HG03571 (cell line): ENCODE data around the gene CENPT.
"Not testable (repeated sequence)": the region's sequence is repeated elsewhere in the genome, so short reads cannot be mapped to it uniquely, and the experiment has no call there.

ENCODE experiments used
- ATAC-seq: cut with Tn5 transposase; IDR thresholded peaks from one replicate; pipeline ENCODE4 v1.9.1; 2021; ENCODE audit not compliant: unreplicated experiment

CENPT gene

DNA sequence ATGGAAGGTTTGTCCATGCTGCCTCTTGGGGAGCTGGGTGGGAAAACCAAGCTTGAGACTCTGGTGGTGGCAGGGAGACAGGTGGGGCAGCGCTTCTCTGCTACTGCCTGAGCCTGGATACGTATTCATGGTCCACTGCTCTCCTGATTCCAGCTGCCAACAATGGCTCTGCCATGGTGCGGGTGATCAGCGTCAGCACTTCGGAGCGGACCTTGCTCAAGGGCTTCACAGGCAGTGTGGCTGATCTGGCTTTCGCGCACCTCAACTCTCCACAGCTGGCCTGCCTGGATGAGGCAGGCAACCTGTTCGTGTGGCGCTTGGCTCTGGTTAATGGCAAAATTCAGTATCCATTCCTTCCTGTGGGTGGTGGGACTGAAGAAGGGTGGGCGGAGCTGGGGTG lies 29.6 kb upstream of the CENPT start:
- ATAC-seq: no peak

DNA sequence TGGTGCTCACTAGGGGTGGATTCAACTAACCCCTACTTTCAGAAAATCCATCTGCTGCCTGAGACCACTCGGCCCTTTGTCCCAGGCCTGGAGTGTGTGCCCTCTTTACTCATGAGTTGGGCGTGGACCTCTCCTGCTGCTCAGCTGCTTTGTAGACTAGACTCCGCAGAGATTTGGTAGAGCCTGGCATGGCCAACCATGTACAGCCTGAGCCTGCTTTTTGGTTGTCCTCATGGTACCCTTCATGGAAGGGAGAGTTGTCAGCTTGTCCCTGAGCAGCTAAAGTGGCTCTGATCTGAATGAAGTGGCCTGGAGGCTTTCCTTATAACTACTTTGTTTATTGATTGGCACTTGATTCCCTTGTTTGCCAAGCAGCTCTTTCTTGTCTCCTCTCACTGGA lies 26.9 kb upstream of the CENPT start:
- ATAC-seq: no peak

DNA sequence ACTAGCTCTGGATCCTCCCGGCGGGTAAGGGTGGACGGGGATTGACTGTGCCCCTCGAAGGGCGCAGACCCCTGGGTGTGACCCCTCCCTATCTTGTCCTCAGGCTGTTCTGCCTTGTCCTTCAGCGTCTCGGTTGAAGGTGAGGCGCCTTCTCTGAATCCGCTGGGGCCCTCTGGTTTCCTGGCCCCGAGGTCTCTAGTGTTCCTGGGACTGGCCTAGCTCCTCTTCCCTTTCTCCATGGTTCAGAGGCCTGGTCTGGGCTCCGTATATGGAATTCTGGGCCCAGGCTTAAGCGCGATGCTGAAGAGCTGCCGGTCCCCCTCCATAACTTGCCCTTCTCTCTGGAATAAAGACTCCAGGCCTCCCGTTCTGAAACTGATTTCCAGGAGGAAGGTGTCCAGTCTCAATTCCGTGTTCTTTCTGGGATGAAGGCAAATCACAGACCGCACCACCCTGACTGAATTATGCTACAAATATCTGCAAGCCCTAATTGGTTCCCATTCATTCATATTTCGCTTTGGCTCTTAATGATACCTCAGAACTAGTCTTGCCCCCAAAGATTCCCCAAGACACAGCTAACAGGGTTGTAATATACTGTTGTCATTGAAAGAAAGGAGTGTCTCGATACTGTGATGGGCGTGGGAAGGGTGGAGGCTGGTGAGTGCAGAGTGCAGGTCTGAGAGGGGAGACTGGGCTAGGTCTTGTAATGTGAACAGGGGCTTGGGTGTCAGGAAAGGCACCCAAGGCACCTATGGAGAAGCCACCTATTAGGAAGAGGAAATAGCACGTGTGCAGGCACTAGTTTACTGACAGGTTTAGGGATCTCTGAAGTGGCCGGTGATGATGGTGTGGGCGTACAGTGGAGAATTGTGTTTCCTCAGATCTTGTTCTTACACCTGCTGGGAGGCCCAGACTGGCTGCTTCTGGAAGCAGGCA lies 26.2 kb upstream of the CENPT start:
- ATAC-seq: no peak

DNA sequence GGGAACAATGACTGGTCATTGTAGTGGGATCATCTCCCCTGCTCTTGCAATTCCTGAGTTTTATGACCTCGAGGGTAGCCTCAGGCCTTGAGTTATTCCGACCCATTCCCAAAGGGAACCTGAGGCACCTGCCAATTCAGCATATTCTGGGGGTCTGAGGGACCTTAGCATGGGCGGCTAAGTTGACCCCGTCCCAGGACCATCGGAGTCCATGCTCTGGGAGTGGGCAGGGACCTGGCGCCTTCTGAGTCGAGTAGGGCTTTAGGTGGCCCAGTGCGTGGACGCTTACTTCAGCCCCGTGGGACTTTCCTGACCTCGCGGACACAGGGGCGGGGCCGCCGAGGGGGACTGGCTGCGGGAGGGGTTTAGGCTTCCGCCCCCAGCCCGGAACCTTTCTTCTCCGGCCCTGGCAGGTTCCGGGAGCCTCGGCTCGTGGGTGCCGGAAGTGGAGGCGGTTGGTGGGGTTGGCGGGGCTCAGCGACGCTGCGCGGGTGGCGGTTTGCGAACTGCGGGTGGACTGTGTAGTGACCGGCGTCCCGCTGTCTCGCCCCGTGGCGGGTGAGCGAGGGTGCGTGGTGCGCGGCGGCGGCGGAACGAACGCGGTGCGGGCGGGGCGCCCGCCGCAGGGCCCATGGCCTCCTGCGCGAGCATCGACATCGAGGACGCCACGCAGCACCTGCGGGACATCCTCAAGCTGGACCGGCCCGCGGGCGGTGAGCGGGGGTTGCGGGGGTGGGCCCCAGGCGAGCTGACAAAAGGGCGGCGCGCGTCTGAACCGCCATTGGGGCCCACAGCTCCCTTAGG lies 25.3 kb upstream of the CENPT start, which contains the start of gene EDC4:
Gene EDC4, plus strand, starts transcription at position 422 of the 804 bp plus-strand sequence. Its CDS starts 210 bp downstream, at position 632.
- peak; percentile 64 for ATAC-seq

GRCh38 chr16:67872131-67872630 lies 24.7 kb upstream of the CENPT start:
- no peak for ATAC-seq

- ATAC-seq: no peak
Observed at GRCh38 chr16:67871256-67871655, 23.8 kb upstream of the CENPT start.

DNA sequence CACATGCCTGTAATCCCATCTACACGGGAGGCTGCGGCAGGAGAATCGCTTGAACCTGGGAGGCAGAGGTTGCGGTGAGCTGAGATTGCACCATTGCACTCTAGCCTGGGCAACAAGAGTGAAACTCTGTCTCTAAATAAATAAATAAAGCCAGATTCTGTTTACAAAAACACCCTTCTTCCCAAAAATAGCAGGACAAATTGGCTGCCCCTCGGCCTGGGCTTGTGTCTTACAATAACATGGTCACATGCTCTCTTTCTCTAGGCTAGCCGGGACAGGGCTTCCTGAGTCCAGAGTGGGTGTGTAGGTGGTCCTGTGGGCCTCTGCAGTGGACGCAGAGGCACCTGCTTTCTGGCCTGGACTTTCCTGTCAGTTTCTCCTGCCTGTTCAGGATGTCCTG lies 22.2 kb upstream of the CENPT start:
- ATAC-seq: no peak

- no peak for ATAC-seq
Observed at GRCh38 chr16:67868290-67868689, 20.8 kb upstream of the CENPT start.

GRCh38 chr16:67865318-67865717 lies 17.8 kb upstream of the CENPT start:
- no peak for ATAC-seq

GRCh38 chr16:67864594-67864993 lies 17.1 kb upstream of the CENPT start:
- no peak for ATAC-seq

GRCh38 chr16:67864044-67864443 lies 16.6 kb upstream of the CENPT start:
- ATAC-seq: not testable (repeated sequence)

- ATAC-seq: no peak
Observed at GRCh38 chr16:67862623-67863583, 15.4 kb upstream of the CENPT start.

DNA sequence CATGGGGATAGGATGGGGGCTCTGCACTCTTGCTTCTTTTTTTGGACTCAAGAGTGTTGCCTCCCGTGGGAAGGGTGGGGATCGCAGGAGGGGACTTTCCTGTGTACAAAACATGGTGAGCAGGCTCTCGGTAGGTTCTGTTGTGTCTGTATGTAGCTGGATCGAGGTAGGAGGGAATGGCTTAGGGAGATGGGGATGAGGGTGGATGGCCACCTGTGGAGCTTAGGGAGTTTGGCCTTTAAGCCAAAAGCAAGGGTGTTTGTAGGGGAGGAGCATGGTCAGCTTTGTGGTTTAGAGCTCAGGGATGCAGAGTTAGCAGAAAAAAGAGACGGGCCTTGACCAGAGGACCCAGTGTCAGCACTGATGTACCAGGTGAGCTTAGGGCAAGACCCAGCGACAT lies 14.4 kb upstream of the CENPT start:
- ATAC-seq: no peak

- no peak for ATAC-seq
Observed at GRCh38 chr16:67860589-67861398, 13.3 kb upstream of the CENPT start.

GRCh38 chr16:67858500-67858899 lies 11.0 kb upstream of the CENPT start:
- ATAC-seq: no peak

GRCh38 chr16:67857547-67858233 lies 10.2 kb upstream of the CENPT start:
- ATAC-seq: no peak

GRCh38 chr16:67856927-67857546 lies 9.5 kb upstream of the CENPT start:
- ATAC-seq: no peak

DNA sequence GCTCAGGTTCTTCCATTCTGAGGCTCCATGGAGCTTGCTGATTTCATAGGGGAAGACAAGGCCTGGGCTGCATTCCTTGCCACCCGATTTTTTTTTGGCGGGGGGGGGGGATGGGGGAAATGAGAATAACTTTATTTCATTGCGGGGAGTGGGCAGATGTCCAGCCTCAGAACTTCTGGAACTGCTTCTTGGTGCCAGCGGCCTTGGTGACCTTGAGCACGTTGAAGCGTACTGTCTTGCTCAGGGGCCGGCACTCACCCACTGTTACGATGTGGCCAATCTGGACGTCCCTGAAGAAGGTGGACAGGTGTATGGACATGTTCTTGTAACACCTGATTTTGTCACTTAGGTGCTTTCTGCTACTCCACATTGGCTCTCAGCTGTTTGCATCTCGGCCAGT lies 8.3 kb upstream of the CENPT start:
- no peak for ATAC-seq

DNA sequence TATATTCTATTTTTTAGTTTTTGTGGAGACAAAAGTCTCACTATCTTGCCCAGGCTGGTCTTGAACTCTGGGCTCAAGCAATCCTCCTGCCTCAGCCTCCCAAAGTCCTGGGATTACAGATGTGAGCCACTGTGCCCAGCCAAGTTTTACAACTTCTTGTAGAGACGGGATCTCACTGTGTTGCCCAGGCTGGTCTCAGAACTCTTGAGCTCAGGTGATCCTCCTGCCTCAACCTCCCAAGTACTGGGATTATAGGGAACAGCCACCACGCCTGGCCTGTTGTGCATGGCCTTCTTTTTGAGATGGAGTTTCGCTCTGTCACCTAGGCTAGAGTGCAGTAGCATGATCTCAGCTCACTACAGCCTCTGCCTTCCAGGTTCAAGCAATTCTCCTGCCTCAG lies 6.2 kb upstream of the CENPT start:
- ATAC-seq: no peak
